GM23338 (cell line): Measurements from ENCODE around the gene IL36B.

Experiments used
- CREB1 ChIP-seq: fragments of 250-450 bp; sonication (Bioruptor Pico); IDR thresholded peaks from 2 replicates; pipeline ENCODE4 v1.5.0; 2020; ENCODE audit warnings: low read depth, mild to moderate bottlenecking, moderate library complexity
- CTCF ChIP-seq, 2 experiments: fragments of 200-600 bp in 1 of 2; sonication (generic) in 1 of 2; conservative IDR thresholded peaks; 2 replicates each; pipeline versions ENCODE4 v1.5.1 to v1.6.1; 2016 to 2017; ENCODE audit warnings: antibody characterized with exemption in 2 of 2, low read depth in 2 of 2, mild to moderate bottlenecking in 2 of 2, moderate library complexity in 1 of 2
- EZH2 ChIP-seq: fragments of 200-600 bp; sonication (generic); IDR thresholded peaks from one replicate; pipeline ENCODE4 v1.8.0; 2017; ENCODE audit warnings: antibody characterized with exemption, mild to moderate bottlenecking, low read depth; ENCODE audit not compliant: unreplicated experiment
- EZH2phosphoT487 ChIP-seq: fragments of 200-600 bp; sonication (generic); IDR thresholded peaks from one replicate; pipeline ENCODE4 v1.8.1; 2018; ENCODE audit warnings: antibody characterized with exemption; ENCODE audit not compliant: unreplicated experiment
- JUNB ChIP-seq: IDR thresholded peaks from one replicate; pipeline ENCODE4 v1.6.1; 2016; ENCODE audit warnings: antibody characterized with exemption; ENCODE audit not compliant: unreplicated experiment
- NANOG ChIP-seq: IDR thresholded peaks from 2 replicates; pipeline ENCODE4 v1.6.1; 2016; ENCODE audit warnings: antibody characterized with exemption, borderline replicate concordance
- POLR2AphosphoS5 ChIP-seq: IDR thresholded peaks from 2 replicates; pipeline ENCODE4 v1.6.1; 2016; ENCODE audit warnings: antibody characterized with exemption, low read depth
- STAT1 ChIP-seq: IDR thresholded peaks from one replicate; pipeline ENCODE4 v1.6.1; 2016; ENCODE audit warnings: antibody characterized with exemption; ENCODE audit not compliant: unreplicated experiment
- ZNF114 ChIP-seq: fragments of 250-450 bp; sonication (Bioruptor Pico); IDR thresholded peaks from 2 replicates; pipeline ENCODE4 v1.5.0; 2020; ENCODE audit warnings: mild to moderate bottlenecking, moderate library complexity
- TF ChIP-seq, protein P1 (sequence below): IDR thresholded peaks from one replicate; pipeline ENCODE4 v1.6.1; 2018; ENCODE audit warnings: antibody characterized with exemption; ENCODE audit not compliant: unreplicated experiment
- TF ChIP-seq, protein P2 (sequence below): IDR thresholded peaks from 2 replicates; pipeline ENCODE4 v1.6.1; 2016; ENCODE audit warnings: antibody characterized with exemption

DNA sequence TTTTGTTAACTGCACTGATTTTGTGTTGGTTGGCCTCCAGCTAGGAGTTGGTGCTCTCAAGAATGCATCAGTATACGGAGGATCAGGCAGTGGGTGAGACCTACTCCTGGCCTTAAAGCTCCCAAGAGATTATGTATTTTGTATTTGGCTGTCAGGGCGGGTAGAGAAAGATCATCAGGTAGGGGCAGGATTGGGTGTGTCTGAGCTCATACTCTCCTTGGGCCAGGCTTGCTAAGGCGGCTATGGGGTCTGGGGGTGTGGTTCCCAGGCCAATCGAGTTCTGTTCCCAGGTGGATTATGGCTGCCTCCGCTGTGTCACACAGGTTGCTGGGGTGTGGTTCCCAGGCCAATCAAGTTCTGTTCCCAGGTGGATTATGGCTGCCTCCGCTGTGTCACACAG, 45.9 kb upstream of the IL36B start:
- TF ChIP-seq CTCF (conservative IDR thresholded peaks at IDR 0.05; ENCODE audit: low read depth in 2 of 2): no peak
- TF ChIP-seq EZH2: no peak
- no peak for TF ChIP-seq POLR2AphosphoS5
- TF ChIP-seq, protein P1, sequence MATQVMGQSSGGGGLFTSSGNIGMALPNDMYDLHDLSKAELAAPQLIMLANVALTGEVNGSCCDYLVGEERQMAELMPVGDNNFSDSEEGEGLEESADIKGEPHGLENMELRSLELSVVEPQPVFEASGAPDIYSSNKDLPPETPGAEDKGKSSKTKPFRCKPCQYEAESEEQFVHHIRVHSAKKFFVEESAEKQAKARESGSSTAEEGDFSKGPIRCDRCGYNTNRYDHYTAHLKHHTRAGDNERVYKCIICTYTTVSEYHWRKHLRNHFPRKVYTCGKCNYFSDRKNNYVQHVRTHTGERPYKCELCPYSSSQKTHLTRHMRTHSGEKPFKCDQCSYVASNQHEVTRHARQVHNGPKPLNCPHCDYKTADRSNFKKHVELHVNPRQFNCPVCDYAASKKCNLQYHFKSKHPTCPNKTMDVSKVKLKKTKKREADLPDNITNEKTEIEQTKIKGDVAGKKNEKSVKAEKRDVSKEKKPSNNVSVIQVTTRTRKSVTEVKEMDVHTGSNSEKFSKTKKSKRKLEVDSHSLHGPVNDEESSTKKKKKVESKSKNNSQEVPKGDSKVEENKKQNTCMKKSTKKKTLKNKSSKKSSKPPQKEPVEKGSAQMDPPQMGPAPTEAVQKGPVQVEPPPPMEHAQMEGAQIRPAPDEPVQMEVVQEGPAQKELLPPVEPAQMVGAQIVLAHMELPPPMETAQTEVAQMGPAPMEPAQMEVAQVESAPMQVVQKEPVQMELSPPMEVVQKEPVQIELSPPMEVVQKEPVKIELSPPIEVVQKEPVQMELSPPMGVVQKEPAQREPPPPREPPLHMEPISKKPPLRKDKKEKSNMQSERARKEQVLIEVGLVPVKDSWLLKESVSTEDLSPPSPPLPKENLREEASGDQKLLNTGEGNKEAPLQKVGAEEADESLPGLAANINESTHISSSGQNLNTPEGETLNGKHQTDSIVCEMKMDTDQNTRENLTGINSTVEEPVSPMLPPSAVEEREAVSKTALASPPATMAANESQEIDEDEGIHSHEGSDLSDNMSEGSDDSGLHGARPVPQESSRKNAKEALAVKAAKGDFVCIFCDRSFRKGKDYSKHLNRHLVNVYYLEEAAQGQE: no peak
- no peak for TF ChIP-seq EZH2phosphoT487
- no peak for TF ChIP-seq JUNB
- no peak for TF ChIP-seq ZNF114 (CRISPR knock-in tag)
- TF ChIP-seq NANOG: no peak
- TF ChIP-seq, protein P2, sequence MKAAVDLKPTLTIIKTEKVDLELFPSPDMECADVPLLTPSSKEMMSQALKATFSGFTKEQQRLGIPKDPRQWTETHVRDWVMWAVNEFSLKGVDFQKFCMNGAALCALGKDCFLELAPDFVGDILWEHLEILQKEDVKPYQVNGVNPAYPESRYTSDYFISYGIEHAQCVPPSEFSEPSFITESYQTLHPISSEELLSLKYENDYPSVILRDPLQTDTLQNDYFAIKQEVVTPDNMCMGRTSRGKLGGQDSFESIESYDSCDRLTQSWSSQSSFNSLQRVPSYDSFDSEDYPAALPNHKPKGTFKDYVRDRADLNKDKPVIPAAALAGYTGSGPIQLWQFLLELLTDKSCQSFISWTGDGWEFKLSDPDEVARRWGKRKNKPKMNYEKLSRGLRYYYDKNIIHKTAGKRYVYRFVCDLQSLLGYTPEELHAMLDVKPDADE: no peak
- no peak for TF ChIP-seq CREB1
- no peak for TF ChIP-seq STAT1
